HEK293T (cell line): Measurements from ENCODE around the gene TRPM8.

Experiments
- FOXK2 ChIP-seq: fragments of 450-650 bp; IDR thresholded peaks from 2 replicates; pipeline ENCODE4 v1.6.1; 2016; ENCODE audit warnings: mild to moderate bottlenecking
- NFRKB ChIP-seq: fragments of 450-650 bp; IDR thresholded peaks from 2 replicates; pipeline ENCODE4 v1.6.1; 2016; ENCODE audit warnings: mild to moderate bottlenecking, moderate library complexity
- SP1 ChIP-seq: fragments of 450-650 bp; IDR thresholded peaks from 2 replicates; pipeline ENCODE4 v1.6.1; 2017
- SUZ12 ChIP-seq: fragments of 450-650 bp; IDR thresholded peaks from 2 replicates; pipeline ENCODE4 v1.6.1; 2016; ENCODE audit warnings: mild to moderate bottlenecking

GRCh38 chr2:233979748-233980147, 62.6 kb downstream of the TRPM8 start:
- no peak for TF ChIP-seq NFRKB
- no peak for TF ChIP-seq SUZ12
- TF ChIP-seq SP1 = no peak
- no peak for TF ChIP-seq FOXK2
